Activated CD4-positive, alpha-beta T cell treated with anti-CD3 and anti-CD28 coated beads for 36 hours (primary cell): ENCODE measurements around the gene SPATA31D1. TPM values are rescaled to one million over a fixed set of nuclear protein-coding genes. Genes with fewer than 3 reads are reported as not detected.

Experiments used
- ATAC-seq: fragments of 200-7000 bp; cut with Tn5 transposase; one replicate; pipeline ENCODE4 v1.10.0; 2021; ENCODE audit warnings: mild to moderate bottlenecking, moderate library complexity
- CTCF ChIA-PET: fragments of 350-600 bp; sonication (Branson Sonifier 250); formaldehyde crosslinking; loops from one replicate; lab custom pipeline; 2021; ENCODE audit warnings: antibody characterized with exemption; lab: Charles Lee
- POLR2A ChIA-PET: fragments of 350-600 bp; sonication (Branson Sonifier 250); formaldehyde crosslinking; loops from one replicate; lab custom pipeline; 2021; ENCODE audit warnings: antibody characterized with exemption, inconsistent platforms; lab: Charles Lee
- DNase-seq: peaks from one replicate; pipeline ENCODE4 v3.0.0-alpha.2; 2020
- H3K27ac Mint-ChIP-seq: one replicate; pipeline ENCODE4 v1.8.0; 2021; ENCODE audit warnings: mixed read lengths
- H3K27me3 Mint-ChIP-seq: one replicate; pipeline ENCODE4 v1.8.0; 2021; ENCODE audit warnings: mixed read lengths
- H3K36me3 Mint-ChIP-seq: one replicate; pipeline ENCODE4 v1.8.0; 2021; ENCODE audit warnings: low read depth, mixed read lengths
- H3K4me1 Mint-ChIP-seq: one replicate; pipeline ENCODE4 v1.8.0; 2021; ENCODE audit warnings: mixed read lengths
- H3K4me3 Mint-ChIP-seq: one replicate; pipeline ENCODE4 v1.8.0; 2021; ENCODE audit warnings: mild to moderate bottlenecking, moderate library complexity, mixed read lengths
- H3K9me3 Mint-ChIP-seq: one replicate; pipeline ENCODE4 v1.8.0; 2021; ENCODE audit warnings: low read depth, mixed read lengths
- intact Hi-C, 2 experiments: fragments of 100-400 bp; cut with DNase I in 1 of 2; cut with micrococcal nuclease in 1 of 2; formaldehyde crosslinking; loops; one replicate each; pipeline versions ENCODE4 v1.14.2 to v1.15.1; 2022 to 2024; cut with DNase I, micrococcal nuclease
- total RNA-seq, 2 experiments: library from RNA; stranded (reverse); gene quantifications; one replicate each; pipeline ENCODE4 v1.2.3, GENCODE V29; 2021

SPATA31D1 gene
- total RNA-seq, 2 experiments from 2014 or later: not detected

DNA sequence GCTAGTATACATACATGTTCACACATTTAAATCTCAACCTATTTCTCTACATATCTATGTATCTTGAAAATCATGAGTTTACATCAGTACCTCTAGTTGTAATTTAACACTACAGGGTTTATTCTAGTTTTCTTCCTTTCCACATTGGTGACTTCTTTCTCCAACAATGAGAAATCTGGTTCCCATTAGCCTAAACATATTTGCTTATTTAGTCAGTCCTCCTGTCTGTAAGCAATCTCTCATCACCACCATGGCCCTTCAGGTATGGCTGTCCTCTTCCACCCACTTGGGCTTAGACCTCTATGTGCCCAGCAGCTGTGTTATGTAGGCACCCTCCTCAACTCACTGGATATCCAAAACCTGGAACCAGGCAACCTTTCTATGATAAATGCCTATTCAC is 8.0 kb upstream of the SPATA31D1 start:
- Mint-ChIP-seq H3K4me1 (no peaks in the 10 kb centered on the region), H3K36me3 (no peaks in the 10 kb centered on the region), H3K9me3 (peaks cover 2% of the 10 kb centered on the region), H3K27ac (no peak overlapping the region), H3K4me3 (no peak overlapping the region), H3K27me3 (peaks cover 4% of the 10 kb centered on the region)
- ChIA-PET POLR2A (no interaction called here), CTCF (no interaction called here)
- no peak for ATAC-seq
- intact Hi-C loops: no loop called here
- DNase-seq: no peak

DNA sequence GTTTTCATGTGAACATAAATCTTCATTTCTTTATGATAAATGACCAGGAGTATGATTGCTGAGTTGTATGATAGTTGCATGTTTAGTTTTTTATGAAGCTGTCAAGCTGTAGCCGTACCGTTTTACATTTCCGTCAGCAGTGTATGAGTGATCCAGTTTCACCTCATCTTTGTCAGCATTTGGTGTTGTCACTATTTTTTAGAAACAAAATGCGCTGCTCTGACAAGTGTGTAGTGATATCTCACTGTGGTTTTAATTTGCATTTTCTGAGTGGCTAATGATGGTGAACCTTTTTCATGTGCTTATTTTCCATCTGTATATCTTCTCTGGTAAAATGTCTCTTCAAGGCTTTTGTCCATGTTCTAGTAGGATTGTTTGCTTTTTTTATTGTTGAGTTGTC is 6.7 kb upstream of the SPATA31D1 start:
- POLR2A ChIA-PET: no interaction called here
- Mint-ChIP-seq H3K9me3 (peaks cover 3% of the 10 kb centered on the region), H3K4me1 (no peaks in the 10 kb centered on the region), H3K27ac (no peak overlapping the region), H3K36me3 (no peaks in the 10 kb centered on the region), H3K4me3 (no peak overlapping the region), H3K27me3 (peaks cover 4% of the 10 kb centered on the region)
- CTCF ChIA-PET: no interaction called here
- no peak for ATAC-seq
- intact Hi-C loops: no loop called here
- DNase-seq: no peak

DNA sequence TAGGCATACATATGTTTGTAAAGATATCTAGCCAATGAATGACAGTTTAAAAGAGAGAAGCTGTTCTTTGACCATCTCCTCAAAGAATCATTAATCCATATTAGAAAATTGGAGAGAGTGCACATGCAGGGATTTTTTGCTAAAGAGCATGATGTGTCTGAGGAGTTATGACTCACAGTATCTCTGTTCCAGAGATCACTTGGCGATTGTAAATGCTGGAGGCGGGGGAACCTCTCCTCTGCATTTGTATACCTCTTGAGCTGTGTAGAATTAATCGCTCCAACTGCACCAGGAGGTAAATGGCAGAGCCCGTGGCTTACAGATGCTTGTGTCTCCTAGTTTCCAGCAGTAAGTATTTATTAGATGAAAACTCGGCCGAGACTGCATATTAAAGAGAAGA is 3.6 kb upstream of the SPATA31D1 start:
- H3K4me3 Mint-ChIP-seq: no peak overlapping the region
- intact Hi-C loops: no loop called here
- H3K9me3 Mint-ChIP-seq: peaks cover 3% of the 10 kb centered on the region
- H3K36me3 Mint-ChIP-seq: no peaks in the 10 kb centered on the region
- ChIA-PET POLR2A (no interaction called here), CTCF (no interaction called here)
- H3K27me3 Mint-ChIP-seq: peaks cover 4% of the 10 kb centered on the region
- H3K27ac Mint-ChIP-seq: no peak overlapping the region
- no peak for ATAC-seq
- H3K4me1 Mint-ChIP-seq: no peaks in the 10 kb centered on the region
- no peak for DNase-seq

DNA sequence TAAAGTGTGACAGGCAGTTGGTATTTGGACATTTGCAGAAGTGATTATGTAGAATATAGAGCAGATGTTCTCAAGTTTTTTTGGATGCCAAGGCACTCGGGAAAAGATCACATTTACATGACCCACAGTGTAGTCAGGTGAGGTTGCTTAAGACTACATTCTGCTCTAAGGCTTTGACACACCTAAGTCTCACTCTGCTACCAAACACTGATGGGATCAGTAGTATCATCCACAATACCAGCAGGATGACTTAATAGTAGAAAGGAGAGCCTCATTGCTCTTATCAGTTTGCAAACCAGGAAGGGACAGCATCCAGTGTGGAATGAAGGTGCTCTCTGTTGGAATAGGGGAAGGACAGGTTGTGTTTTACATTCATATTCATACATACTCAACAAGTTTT is 2.5 kb upstream of the SPATA31D1 start:
- peaks cover 4% of the 10 kb centered on the region for H3K9me3 Mint-ChIP-seq
- no peaks in the 10 kb centered on the region for H3K36me3 Mint-ChIP-seq
- ATAC-seq (no peak), DNase-seq (no peak)
- H3K4me3 Mint-ChIP-seq: no peak overlapping the region
- ChIA-PET CTCF (no interaction called here), POLR2A (no interaction called here)
- intact Hi-C loops: no loop called here
- no peak overlapping the region for H3K27ac Mint-ChIP-seq
- peaks cover 4% of the 10 kb centered on the region for H3K27me3 Mint-ChIP-seq
- no peaks in the 10 kb centered on the region for H3K4me1 Mint-ChIP-seq

DNA sequence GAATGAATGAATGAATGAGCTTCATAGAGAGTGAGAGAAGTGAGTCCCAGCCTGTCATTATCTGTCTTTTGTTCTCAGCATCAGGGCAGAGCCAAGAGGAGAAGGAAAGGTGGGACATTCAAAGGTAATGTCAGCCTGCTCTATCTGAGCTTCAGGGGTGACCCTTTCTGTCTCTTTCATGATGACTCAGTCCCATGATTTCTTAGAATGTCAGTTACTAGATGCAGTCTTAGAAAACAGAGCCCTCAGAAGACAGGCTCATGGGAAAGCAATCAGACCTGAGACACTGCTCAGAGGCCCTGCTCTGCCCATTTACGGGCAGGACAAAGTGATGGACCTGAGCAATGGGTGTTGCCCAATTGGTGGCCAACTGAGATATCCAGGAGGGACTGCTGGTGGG is 1.1 kb downstream of the SPATA31D1 start:
- H3K4me3 Mint-ChIP-seq: no peak overlapping the region
- peaks cover 5% of the 10 kb centered on the region for H3K9me3 Mint-ChIP-seq
- ChIA-PET POLR2A (no interaction called here), CTCF (no interaction called here)
- ATAC-seq (no peak), DNase-seq (no peak)
- no peak overlapping the region for H3K27ac Mint-ChIP-seq
- H3K27me3 Mint-ChIP-seq: peaks cover 2% of the 10 kb centered on the region
- H3K36me3 Mint-ChIP-seq: no peaks in the 10 kb centered on the region
- intact Hi-C loops: no loop called here
- no peaks in the 10 kb centered on the region for H3K4me1 Mint-ChIP-seq

DNA sequence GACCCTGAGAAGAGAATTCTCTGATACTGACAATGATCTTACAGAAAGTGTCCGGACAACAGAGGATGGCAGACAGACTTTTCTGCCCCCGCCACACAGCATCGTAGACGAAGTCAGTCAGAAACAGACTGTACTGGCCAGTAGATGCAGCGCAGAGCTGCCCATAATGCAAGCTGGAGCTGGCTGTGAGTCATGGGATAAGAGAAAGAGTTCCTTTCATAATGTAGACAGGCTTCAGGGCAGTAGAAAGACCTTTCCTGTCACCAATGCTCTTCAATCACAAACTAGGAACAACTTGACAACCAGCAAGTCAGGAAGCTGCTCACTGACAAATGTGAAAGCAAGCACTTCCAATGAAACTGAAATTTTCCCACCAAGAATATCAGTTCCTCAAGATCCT is 5.1 kb downstream of the SPATA31D1 start:
- POLR2A ChIA-PET: no interaction called here
- DNase-seq: no peak
- CTCF ChIA-PET: no interaction called here
- intact Hi-C loops: no loop called here
- H3K9me3 Mint-ChIP-seq: peaks cover 4% of the 10 kb centered on the region
- no peak overlapping the region for H3K4me3 Mint-ChIP-seq
- H3K4me1 Mint-ChIP-seq: no peaks in the 10 kb centered on the region
- no peak overlapping the region for H3K27ac Mint-ChIP-seq
- H3K27me3 Mint-ChIP-seq: no peaks in the 10 kb centered on the region
- no peaks in the 10 kb centered on the region for H3K36me3 Mint-ChIP-seq
- ATAC-seq: no peak

DNA sequence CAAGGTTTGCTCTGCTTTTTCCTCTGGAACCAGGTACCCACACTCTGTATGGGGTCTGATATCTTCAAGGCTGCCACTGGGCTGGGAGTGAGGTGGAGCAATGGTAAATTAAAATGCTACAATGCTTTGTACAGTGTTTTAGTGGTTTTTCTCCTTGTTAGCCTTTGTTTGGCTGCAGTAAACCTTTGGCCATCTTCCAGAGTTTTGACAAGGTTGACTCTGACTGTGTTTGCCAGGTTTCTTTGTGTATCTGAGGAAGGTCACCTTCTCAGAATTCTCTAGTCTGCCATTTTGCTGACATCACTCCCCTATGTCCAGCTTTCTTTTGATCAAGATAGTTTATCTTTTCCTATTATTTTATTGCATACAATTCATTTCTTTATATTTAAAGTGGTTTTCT is 11.2 kb downstream of the SPATA31D1 start:
- Mint-ChIP-seq H3K9me3 (peaks cover 5% of the 10 kb centered on the region), H3K4me1 (no peaks in the 10 kb centered on the region), H3K27ac (no peak overlapping the region), H3K27me3 (no peaks in the 10 kb centered on the region), H3K36me3 (no peaks in the 10 kb centered on the region), H3K4me3 (no peak overlapping the region)
- POLR2A ChIA-PET: no interaction called here
- intact Hi-C loops: loop anchor here in 1 of 2 experiments (10.0 kb wide), 1 partner anchor 55 kb away; no protein-coding TSS in a partner anchor
- CTCF ChIA-PET: no interaction called here
- ATAC-seq (no peak), DNase-seq (no peak)

DNA sequence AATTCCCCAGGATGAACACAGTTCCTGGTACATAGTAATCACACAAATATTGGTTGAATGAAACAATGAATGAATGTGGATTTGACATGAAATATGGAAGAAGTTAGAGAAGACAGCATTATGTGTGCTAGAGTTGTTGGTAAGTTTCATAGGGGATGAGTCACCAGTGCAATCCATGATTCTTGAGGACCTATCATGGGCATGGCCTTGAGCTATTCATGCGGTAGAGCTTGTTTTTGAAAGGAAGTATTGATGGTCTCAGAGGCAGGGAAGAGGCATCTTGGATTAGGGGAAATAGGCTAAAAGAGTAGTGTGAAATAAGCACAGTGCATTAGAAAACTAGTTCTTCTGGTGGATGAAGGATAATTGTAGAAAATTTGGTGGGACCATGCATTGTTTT is 22.1 kb downstream of the SPATA31D1 start:
- Mint-ChIP-seq H3K27ac (no peak overlapping the region), H3K27me3 (no peaks in the 10 kb centered on the region), H3K4me3 (no peak overlapping the region), H3K9me3 (peaks cover 11% of the 10 kb centered on the region), H3K4me1 (no peaks in the 10 kb centered on the region), H3K36me3 (no peaks in the 10 kb centered on the region)
- DNase-seq (no peak), ATAC-seq (no peak)
- ChIA-PET POLR2A (no interaction called here), CTCF (no interaction called here)
- intact Hi-C loops: no loop called here

DNA sequence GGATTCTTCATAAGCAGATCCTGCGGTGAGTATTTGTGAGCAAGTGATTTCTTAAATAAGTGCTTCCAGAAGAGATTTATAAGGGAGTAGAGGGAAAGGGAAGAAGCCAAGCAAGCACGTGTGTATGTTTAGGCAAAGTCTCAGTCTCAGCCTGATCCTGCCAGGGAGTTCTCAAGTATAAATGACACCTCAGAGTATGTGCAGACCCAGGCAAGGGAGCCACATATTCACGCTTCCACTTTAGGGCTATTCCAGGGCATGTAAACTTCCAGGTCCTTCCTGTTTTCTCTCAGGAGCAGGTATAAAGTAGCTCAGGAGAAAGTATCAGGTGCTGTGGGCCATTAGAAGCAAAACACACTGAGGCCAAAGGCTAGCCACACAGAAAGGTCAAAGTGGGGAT is 22.6 kb downstream of the SPATA31D1 start:
- Mint-ChIP-seq H3K27me3 (no peaks in the 10 kb centered on the region), H3K9me3 (peaks cover 11% of the 10 kb centered on the region), H3K4me1 (no peaks in the 10 kb centered on the region), H3K27ac (no peak overlapping the region), H3K36me3 (no peaks in the 10 kb centered on the region), H3K4me3 (no peak overlapping the region)
- POLR2A ChIA-PET: no interaction called here
- CTCF ChIA-PET: no interaction called here
- intact Hi-C loops: no loop called here
- no peak for ATAC-seq
- DNase-seq: no peak

DNA sequence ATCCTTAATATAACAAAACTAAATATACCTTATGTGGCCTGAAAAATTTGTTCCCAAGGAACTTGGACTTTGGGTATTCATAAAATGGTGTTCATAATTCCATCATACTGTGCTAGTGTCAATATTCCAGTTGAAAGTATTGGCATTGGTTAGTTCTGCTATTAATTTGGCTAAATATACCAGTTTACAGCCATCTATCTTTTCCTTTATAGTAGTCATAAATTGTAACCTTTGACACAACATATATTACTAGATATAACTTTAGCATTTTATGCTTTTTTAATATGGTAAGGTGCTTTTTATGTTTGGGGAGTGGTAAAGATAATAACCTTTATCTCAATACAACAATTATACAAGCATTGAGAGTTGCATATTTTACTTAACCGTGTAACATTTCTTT is 23.7 kb downstream of the SPATA31D1 start:
- Mint-ChIP-seq H3K27me3 (no peaks in the 10 kb centered on the region), H3K27ac (no peak overlapping the region), H3K9me3 (peaks cover 11% of the 10 kb centered on the region), H3K36me3 (no peaks in the 10 kb centered on the region), H3K4me1 (no peaks in the 10 kb centered on the region), H3K4me3 (no peak overlapping the region)
- ATAC-seq: no peak
- intact Hi-C loops: no loop called here
- DNase-seq: no peak
- ChIA-PET CTCF (no interaction called here), POLR2A (no interaction called here)

DNA sequence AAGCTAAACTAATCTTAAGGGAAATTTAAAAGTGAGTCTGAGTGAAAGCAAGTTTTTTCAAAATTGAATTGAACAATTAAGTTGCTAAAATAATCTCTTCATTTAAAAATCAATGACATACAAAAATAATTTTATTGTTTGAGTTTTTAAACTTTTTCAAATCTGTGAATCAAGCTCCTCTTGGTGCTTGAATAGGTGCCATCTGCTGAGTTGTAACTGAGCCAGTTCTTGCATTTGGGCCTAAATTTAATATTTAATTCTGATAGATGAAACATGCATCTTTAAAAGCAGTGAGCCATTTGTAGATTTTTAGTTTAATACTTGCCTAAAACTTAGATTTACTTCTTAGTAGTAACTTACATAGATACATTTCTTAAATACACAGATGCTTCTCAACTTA is 31.8 kb downstream of the SPATA31D1 start:
- ATAC-seq (no peak), DNase-seq (no peak)
- POLR2A ChIA-PET: no interaction called here
- H3K27ac Mint-ChIP-seq: no peak overlapping the region
- no peaks in the 10 kb centered on the region for H3K27me3 Mint-ChIP-seq
- no peaks in the 10 kb centered on the region for H3K4me1 Mint-ChIP-seq
- intact Hi-C loops: no loop called here
- H3K9me3 Mint-ChIP-seq: peaks cover 5% of the 10 kb centered on the region
- CTCF ChIA-PET: no interaction called here
- no peaks in the 10 kb centered on the region for H3K36me3 Mint-ChIP-seq
- no peak overlapping the region for H3K4me3 Mint-ChIP-seq

DNA sequence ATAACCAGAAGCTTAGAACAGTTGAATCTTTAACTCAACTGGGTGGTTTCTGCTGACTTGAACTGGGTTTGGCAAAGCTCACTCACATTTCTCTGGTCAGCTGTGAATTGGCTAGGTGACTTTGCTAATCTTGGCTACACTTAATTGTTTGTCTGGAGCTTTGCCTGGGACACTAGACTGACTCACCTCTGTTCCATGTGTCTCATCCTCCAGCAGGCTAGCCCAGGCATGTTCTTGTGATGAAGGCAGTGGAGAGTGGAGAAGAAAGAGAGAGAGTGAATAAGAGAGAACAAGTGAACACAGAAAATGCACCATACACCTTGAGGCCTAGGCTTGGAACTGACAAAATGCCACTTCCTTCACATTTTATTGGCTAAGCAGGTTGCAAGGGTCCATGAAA is 32.6 kb downstream of the SPATA31D1 start:
- CTCF ChIA-PET: no interaction called here

DNA sequence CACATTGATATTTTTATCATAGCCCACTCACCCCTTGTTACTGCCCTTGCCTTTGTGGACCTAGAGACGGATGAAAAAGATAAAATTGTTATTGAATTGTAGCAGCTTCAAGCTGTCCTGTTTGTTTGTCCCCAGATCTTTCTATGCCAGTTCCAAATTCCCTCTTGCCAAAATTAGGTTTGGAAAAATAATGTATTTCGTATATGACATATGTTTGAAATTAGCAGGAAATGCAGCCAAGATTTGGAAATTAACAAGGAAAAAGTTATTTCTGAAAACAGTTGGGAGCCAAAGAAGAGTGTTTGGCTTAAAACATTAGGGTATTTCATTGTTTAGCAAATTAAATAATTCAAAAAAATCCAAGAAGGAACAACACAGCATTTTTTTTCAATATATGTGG is 33.5 kb downstream of the SPATA31D1 start:
- intact Hi-C loops: no loop called here
- Mint-ChIP-seq H3K4me3 (no peak overlapping the region), H3K36me3 (no peaks in the 10 kb centered on the region), H3K4me1 (no peaks in the 10 kb centered on the region), H3K27me3 (no peaks in the 10 kb centered on the region), H3K27ac (no peak overlapping the region), H3K9me3 (peaks cover 5% of the 10 kb centered on the region)
- ChIA-PET CTCF (no interaction called here), POLR2A (no interaction called here)
- ATAC-seq (no peak), DNase-seq (no peak)

More for the DNA sequence above, 32.6 kb downstream of the SPATA31D1 start:
- no peaks in the 10 kb centered on the region for H3K27me3 Mint-ChIP-seq
- no peak overlapping the region for H3K4me3 Mint-ChIP-seq
- H3K36me3 Mint-ChIP-seq: no peaks in the 10 kb centered on the region
- ATAC-seq: no peak
- DNase-seq: no peak
- intact Hi-C loops: no loop called here
- no peaks in the 10 kb centered on the region for H3K4me1 Mint-ChIP-seq
- H3K27ac Mint-ChIP-seq: no peak overlapping the region
- POLR2A ChIA-PET: no interaction called here
- H3K9me3 Mint-ChIP-seq: peaks cover 5% of the 10 kb centered on the region
